ENCODE measurements around the gene LCE7A.
A peak's percentile ranks its signal among the peaks of the same experiment; 100 is the strongest.

Gene LCE7A

DNA sequence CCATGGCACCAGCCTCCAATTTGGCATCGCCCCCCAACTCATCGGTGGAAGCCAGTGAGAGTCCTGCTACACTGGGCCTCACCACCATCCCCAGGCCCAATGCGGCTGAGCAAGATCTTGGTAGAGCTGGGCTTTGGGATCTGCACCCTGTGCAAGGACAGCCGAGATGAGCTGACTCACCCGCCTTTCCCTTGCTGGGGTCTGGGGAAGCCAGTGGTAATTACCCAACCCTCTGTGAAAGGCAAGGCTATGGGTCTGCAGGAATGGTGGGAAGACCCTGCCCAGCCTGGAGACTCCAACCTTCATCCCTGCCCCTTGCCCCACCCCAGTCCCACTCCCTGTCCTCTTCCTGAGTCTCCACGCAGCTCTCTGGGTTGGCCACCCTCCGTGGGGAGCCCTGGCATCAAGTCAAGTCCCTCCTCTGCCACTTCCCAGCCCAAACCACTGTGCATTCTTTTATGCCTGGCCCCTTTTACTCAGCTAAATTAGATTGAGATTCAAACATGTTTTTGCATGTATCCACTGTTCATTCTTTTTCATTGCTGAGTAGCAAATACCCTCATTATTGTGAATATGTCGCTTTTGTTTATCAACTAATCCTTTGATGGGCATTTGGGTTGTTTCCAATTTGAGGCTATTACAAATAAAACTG lies 27.1 kb downstream of the LCE7A start:
- H3K23ac ChIP-seq (ENCODE audit: low read depth, low read length, poor library complexity) = peak overlapping the region; percentile 39
- no peak overlapping the region for H3K18ac ChIP-seq (ENCODE audit: low read length)
- no peak overlapping the region for H2BK12ac ChIP-seq (ENCODE audit: low read length)
- H2AK5ac ChIP-seq (ENCODE audit: low read depth, low read length) = no peak overlapping the region
- no peak overlapping the region for H2AFZ ChIP-seq (ENCODE audit: low read length)
- no peaks in the 10 kb centered on the region for H3K36me3 ChIP-seq (replicated peaks in 1 of 2; ENCODE audit: control insufficient read depth in 2 of 2, insufficient read depth in 2 of 2, low read length in 2 of 2)
- H3K27ac ChIP-seq (replicated peaks; ENCODE audit: low read length) = no peak overlapping the region
- DNase-seq (ENCODE audit: low spot score) = no peak
- peaks cover 0 to 5% (median 0%) of the 10 kb centered on the region in 3 experiments for H3K27me3 ChIP-seq (ENCODE audit: control insufficient read depth in 3 of 3, insufficient read depth in 3 of 3, low read depth in 1 of 3, low read length in 3 of 3)
- no peak overlapping the region for H4K91ac ChIP-seq (ENCODE audit: low read depth, low read length, poor library complexity)
- H3K4ac ChIP-seq (ENCODE audit: low read length) = peak overlapping the region; percentile 47
- H3K9me3 ChIP-seq (replicated peaks in 1 of 2; ENCODE audit: control insufficient read depth in 2 of 2, insufficient read depth in 1 of 2, low read depth in 1 of 2, low read length in 2 of 2) = peaks cover 0 to 2% of the 10 kb centered on the region in 2 donors
- H2BK5ac ChIP-seq (ENCODE audit: low read length) = no peak overlapping the region
- no peaks in the 10 kb centered on the region for H3K4me1 ChIP-seq (ENCODE audit: control insufficient read depth in 2 of 2, insufficient read depth in 1 of 2, low read depth in 1 of 2, low read length in 2 of 2)
- no CpG with 5 or more reads among the region's 8 CpGs for WGBS, 2 donors (ENCODE audit: extremely low coverage in 2 of 2, insufficient read length in 2 of 2, insufficient replicate concordance in 1 of 2)
- peaks cover 2% of the 10 kb centered on the region for H3K79me1 ChIP-seq (ENCODE audit: low read depth, low read length)
- H4K8ac ChIP-seq (ENCODE audit: low read depth, low read length) = no peak overlapping the region
- no peak overlapping the region for H2BK120ac ChIP-seq (ENCODE audit: low read depth, low read length)
- H3K9ac ChIP-seq (ENCODE audit: low read depth, low read length, poor library complexity) = no peak overlapping the region
- H2BK15ac ChIP-seq (ENCODE audit: low read length) = no peak overlapping the region
- H3K4me2 ChIP-seq (ENCODE audit: insufficient read depth, low read length, poor library complexity, severe bottlenecking) = no peak overlapping the region
- no peak overlapping the region for H3K4me3 ChIP-seq (ENCODE audit: low read length in 2 of 2)
- peak overlapping the region; percentile 65 for H3K14ac ChIP-seq (ENCODE audit: low read length)

DNA sequence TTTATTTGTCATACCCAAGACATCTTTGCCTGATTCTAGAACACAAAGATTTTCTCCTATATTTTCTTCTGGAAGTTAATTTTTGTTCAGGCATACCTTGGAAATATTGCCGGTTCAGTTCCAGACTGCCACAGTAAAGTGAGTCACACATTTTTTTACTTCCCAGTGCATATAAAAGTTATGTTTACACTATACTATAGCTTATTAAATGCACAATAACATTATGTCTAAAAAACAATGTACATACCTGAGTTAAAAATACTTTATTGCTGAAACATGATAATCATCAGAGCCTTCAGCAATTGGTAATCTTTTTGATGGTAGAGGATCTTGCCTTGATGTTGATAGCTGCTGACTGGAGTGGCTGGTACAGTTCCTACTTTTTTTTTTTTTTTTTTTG lies 28.3 kb downstream of the LCE7A start:
- Histone ChIP-seq H3K4ac (ENCODE audit: low read length) (no peak overlapping the region), H3K9ac (ENCODE audit: low read depth, low read length, poor library complexity) (no peak overlapping the region), H4K8ac (ENCODE audit: low read depth, low read length) (no peak overlapping the region), H3K14ac (ENCODE audit: low read length) (no peak overlapping the region), H2BK12ac (ENCODE audit: low read length) (no peak overlapping the region), H3K18ac (ENCODE audit: low read length) (no peak overlapping the region), H3K79me1 (ENCODE audit: low read depth, low read length) (peaks cover 2% of the 10 kb centered on the region), H3K36me3 (replicated peaks in 1 of 2; ENCODE audit: control insufficient read depth in 2 of 2, insufficient read depth in 2 of 2, low read length in 2 of 2) (no peaks in the 10 kb centered on the region), H4K91ac (ENCODE audit: low read depth, low read length, poor library complexity) (no peak overlapping the region), H3K4me2 (ENCODE audit: insufficient read depth, low read length, poor library complexity, severe bottlenecking) (no peak overlapping the region), H2AK5ac (ENCODE audit: low read depth, low read length) (no peak overlapping the region), H3K9me3 (replicated peaks in 1 of 2; ENCODE audit: control insufficient read depth in 2 of 2, insufficient read depth in 1 of 2, low read depth in 1 of 2, low read length in 2 of 2) (peaks cover 0 to 2% of the 10 kb centered on the region in 2 donors), H2BK120ac (ENCODE audit: low read depth, low read length) (no peak overlapping the region), H3K23ac (ENCODE audit: low read depth, low read length, poor library complexity) (no peak overlapping the region), H3K4me3 (ENCODE audit: low read length in 2 of 2) (no peak overlapping the region), H2BK15ac (ENCODE audit: low read length) (no peak overlapping the region), H3K4me1 (ENCODE audit: control insufficient read depth in 2 of 2, insufficient read depth in 1 of 2, low read depth in 1 of 2, low read length in 2 of 2) (no peaks in the 10 kb centered on the region), H3K27ac (replicated peaks; ENCODE audit: low read length) (no peak overlapping the region), H3K27me3 (ENCODE audit: control insufficient read depth in 3 of 3, insufficient read depth in 3 of 3, low read depth in 1 of 3, low read length in 3 of 3) (peaks cover 0 to 5% (median 0%) of the 10 kb centered on the region in 3 experiments), H2AFZ (ENCODE audit: low read length) (no peak overlapping the region), H2BK5ac (ENCODE audit: low read length) (no peak overlapping the region)
- DNase-seq (ENCODE audit: low spot score) = no peak
- no CpG with 5 or more reads among the region's 1 CpG for WGBS, 2 donors (ENCODE audit: extremely low coverage in 2 of 2, insufficient read length in 2 of 2, insufficient replicate concordance in 1 of 2)

DNA sequence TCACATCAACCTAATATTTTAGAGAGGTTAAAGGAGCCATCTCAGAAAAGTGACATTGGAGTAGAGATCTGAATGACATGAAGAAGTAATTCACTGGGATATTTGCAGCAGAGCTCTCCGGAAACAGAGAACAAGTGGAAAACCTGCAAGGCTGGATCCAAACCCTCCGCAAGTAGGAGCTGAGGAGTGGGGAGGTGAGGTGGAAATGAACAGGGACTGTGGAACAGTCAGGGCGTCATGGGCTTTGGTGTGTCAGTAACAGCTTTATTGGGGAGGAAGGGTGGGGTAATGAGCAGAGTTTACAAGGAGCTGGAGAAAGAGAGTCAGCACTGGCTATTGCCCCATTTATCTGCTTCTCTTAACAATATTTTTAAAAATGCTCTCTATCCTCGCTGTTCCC lies 39.2 kb downstream of the LCE7A start:
- Histone ChIP-seq H3K4me1 (ENCODE audit: control insufficient read depth in 2 of 2, insufficient read depth in 1 of 2, low read depth in 1 of 2, low read length in 2 of 2) (no peaks in the 10 kb centered on the region), H3K23ac (ENCODE audit: low read depth, low read length, poor library complexity) (no peak overlapping the region), H2AK5ac (ENCODE audit: low read depth, low read length) (no peak overlapping the region), H2BK12ac (ENCODE audit: low read length) (no peak overlapping the region), H3K9me3 (replicated peaks in 1 of 2; ENCODE audit: control insufficient read depth in 2 of 2, insufficient read depth in 1 of 2, low read depth in 1 of 2, low read length in 2 of 2) (no peaks in the 10 kb centered on the region), H4K91ac (ENCODE audit: low read depth, low read length, poor library complexity) (no peak overlapping the region), H2BK5ac (ENCODE audit: low read length) (no peak overlapping the region), H2BK120ac (ENCODE audit: low read depth, low read length) (no peak overlapping the region), H4K8ac (ENCODE audit: low read depth, low read length) (no peak overlapping the region), H2AFZ (ENCODE audit: low read length) (no peak overlapping the region), H3K79me1 (ENCODE audit: low read depth, low read length) (no peaks in the 10 kb centered on the region), H3K18ac (ENCODE audit: low read length) (no peak overlapping the region), H3K4me3 (ENCODE audit: low read length in 2 of 2) (no peak overlapping the region), H3K4me2 (ENCODE audit: insufficient read depth, low read length, poor library complexity, severe bottlenecking) (no peak overlapping the region), H3K27me3 (ENCODE audit: control insufficient read depth in 3 of 3, insufficient read depth in 3 of 3, low read depth in 1 of 3, low read length in 3 of 3) (peaks cover 0 to 10% (median 0%) of the 10 kb centered on the region in 3 experiments), H3K36me3 (replicated peaks in 1 of 2; ENCODE audit: control insufficient read depth in 2 of 2, insufficient read depth in 2 of 2, low read length in 2 of 2) (no peaks in the 10 kb centered on the region), H3K4ac (ENCODE audit: low read length) (no peak overlapping the region), H3K27ac (replicated peaks; ENCODE audit: low read length) (no peak overlapping the region), H2BK15ac (ENCODE audit: low read length) (no peak overlapping the region), H3K9ac (ENCODE audit: low read depth, low read length, poor library complexity) (no peak overlapping the region), H3K14ac (ENCODE audit: low read length) (no peak overlapping the region)
- no peak for DNase-seq (ENCODE audit: low spot score)
- WGBS, 2 donors (ENCODE audit: extremely low coverage in 2 of 2, insufficient read length in 2 of 2, insufficient replicate concordance in 1 of 2) = no CpG with 5 or more reads among the region's 4 CpGs

DNA sequence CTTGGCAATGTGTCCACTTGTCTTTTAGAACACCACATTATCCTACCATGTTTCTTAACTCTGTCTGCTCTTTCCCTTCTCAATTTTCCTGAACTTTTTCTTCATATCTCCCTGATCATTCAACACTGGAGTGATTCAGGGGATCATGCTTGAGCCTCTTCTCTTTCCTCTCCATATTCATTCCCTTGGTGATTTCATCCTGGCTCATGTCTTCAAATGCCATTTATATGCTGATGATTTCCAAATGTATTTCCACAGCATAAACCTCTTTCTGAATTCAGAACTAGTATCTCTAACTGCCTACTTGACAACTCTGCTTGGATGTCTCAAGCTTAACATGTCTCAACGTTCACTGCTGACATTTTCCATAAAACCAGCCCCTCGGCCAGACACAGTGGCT lies 40.1 kb downstream of the LCE7A start:
- Histone ChIP-seq H4K91ac (ENCODE audit: low read depth, low read length, poor library complexity) (no peak overlapping the region), H2AFZ (ENCODE audit: low read length) (no peak overlapping the region), H3K14ac (ENCODE audit: low read length) (no peak overlapping the region), H3K27me3 (ENCODE audit: control insufficient read depth in 3 of 3, insufficient read depth in 3 of 3, low read depth in 1 of 3, low read length in 3 of 3) (peaks cover 0 to 10% (median 0%) of the 10 kb centered on the region in 3 experiments), H2BK12ac (ENCODE audit: low read length) (no peak overlapping the region), H3K27ac (replicated peaks; ENCODE audit: low read length) (no peak overlapping the region), H3K9me3 (replicated peaks in 1 of 2; ENCODE audit: control insufficient read depth in 2 of 2, insufficient read depth in 1 of 2, low read depth in 1 of 2, low read length in 2 of 2) (no peaks in the 10 kb centered on the region), H3K4ac (ENCODE audit: low read length) (no peak overlapping the region), H3K18ac (ENCODE audit: low read length) (no peak overlapping the region), H3K23ac (ENCODE audit: low read depth, low read length, poor library complexity) (no peak overlapping the region), H3K36me3 (replicated peaks in 1 of 2; ENCODE audit: control insufficient read depth in 2 of 2, insufficient read depth in 2 of 2, low read length in 2 of 2) (no peaks in the 10 kb centered on the region), H3K4me3 (ENCODE audit: low read length in 2 of 2) (no peak overlapping the region), H2BK120ac (ENCODE audit: low read depth, low read length) (no peak overlapping the region), H3K79me1 (ENCODE audit: low read depth, low read length) (no peaks in the 10 kb centered on the region), H2BK5ac (ENCODE audit: low read length) (no peak overlapping the region), H3K4me1 (ENCODE audit: control insufficient read depth in 2 of 2, insufficient read depth in 1 of 2, low read depth in 1 of 2, low read length in 2 of 2) (no peaks in the 10 kb centered on the region), H3K9ac (ENCODE audit: low read depth, low read length, poor library complexity) (no peak overlapping the region), H2BK15ac (ENCODE audit: low read length) (no peak overlapping the region), H2AK5ac (ENCODE audit: low read depth, low read length) (no peak overlapping the region), H3K4me2 (ENCODE audit: insufficient read depth, low read length, poor library complexity, severe bottlenecking) (no peak overlapping the region), H4K8ac (ENCODE audit: low read depth, low read length) (no peak overlapping the region)
- no CpG with 5 or more reads among the region's 2 CpGs for WGBS, 2 donors (ENCODE audit: extremely low coverage in 2 of 2, insufficient read length in 2 of 2, insufficient replicate concordance in 1 of 2)
- no peak for DNase-seq (ENCODE audit: low spot score)
